WI38 (cell line): ENCODE results near the gene POLR1C.
"Not testable (repeated sequence)": the region's sequence is repeated elsewhere in the genome, so short reads cannot be mapped to it uniquely, and the experiment has no call there.

Experiments used
- H3K4me3 ChIP-seq: 2 replicates; pipeline ENCODE4 v1.5.1; 2011; ENCODE audit warnings: low read depth, mild to moderate bottlenecking, control low read depth, low read length
- CTCF ChIP-seq: IDR thresholded peaks from 2 replicates; pipeline ENCODE4 v1.5.1; 2012; ENCODE audit warnings: low read depth, mild to moderate bottlenecking, control low read depth, low read length

Gene POLR1C

GRCh38 chr6:43494321-43494720 is 22.6 kb upstream of the POLR1C start:
- H3K4me3 ChIP-seq = no peak overlapping the region
- no peak for TF ChIP-seq CTCF

DNA sequence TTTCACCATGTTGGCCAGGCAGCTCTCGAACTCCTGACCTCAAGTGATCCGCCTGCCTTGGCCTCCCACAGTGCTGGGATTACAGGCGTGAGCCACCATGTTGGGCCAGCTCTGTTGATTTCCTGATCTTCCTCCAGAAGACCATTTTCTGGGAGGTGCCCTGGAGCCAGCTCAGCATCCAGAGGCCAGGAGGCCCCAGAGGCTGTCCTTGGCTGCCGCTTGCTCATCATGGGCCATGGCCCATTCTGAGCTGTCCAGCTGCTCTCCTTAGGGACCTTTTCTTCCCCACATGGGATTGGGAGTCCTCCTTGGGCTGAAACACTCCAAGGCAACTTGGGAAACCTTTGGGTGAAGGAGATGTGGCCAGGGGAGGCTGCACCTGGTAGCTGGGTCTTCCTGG is 22.1 kb upstream of the POLR1C start:
- TF ChIP-seq CTCF = no peak
- no peak overlapping the region for H3K4me3 ChIP-seq

DNA sequence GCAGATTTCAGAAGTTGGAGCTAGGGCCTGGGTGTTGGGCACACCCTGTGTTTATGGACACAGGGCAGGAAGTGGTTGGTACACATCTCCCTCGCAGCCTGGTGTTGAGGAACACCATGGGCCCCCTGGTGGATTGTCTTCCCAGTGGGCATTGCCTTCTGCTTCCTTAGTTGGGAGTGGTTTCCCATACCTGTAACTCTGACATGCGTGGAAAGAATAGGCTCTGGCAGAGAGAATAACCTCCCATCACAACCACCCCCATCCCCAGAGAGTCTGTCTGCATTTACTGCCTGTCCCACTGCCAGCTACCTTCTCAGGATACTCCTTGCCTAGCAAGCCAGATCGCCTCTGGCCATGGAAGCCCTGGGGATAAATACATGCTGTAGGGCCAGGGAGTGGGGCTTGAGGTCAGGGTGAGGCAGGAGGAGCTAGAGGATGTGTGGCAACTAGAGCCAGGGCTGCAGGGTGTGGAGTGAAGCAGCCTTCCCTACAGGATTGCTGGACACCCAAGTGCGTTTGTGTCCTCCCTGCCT is 21.4 kb upstream of the POLR1C start:
- 0 out of 2 replicates have a peak, but pooled peaks have one; percentile 8 for TF ChIP-seq CTCF

DNA sequence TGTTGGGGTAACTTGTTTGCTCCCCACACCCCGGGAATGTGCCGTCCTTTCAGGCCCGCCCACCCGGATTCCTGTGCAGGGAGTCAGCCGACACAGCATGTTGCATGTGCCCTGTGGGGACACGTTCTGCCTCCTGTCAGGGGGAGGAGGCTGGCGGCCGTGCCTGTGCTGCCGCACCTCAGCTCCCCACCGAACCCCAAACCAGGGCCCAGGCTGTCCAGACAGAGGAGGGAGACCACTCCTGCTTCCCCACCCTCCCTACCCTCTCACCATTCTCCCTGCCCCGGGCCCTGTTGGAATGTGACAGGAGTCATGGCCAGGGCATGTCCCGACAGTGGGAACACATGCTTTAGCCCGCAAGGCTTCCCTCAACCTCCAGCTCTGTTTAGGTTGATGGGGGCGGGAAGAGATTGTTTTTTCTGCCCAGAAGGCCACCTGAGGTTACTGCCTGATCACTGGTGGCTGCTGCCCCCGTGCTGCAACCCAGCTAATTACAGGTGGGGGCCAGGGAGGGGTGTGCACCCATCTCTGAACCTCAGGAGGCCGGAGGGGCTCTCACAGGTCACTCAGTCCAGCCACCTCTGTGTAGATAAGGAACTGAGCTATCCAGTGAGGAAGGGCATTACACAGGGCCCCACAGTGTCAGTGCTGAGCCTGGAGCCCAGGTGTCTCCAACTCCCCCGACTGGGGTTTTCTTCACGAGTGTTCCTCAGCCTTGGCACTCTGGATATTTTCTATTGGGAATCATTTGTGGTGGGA is 20.3 kb upstream of the POLR1C start:
- H3K4me3 ChIP-seq = no peak overlapping the region; the same call in 1 of the 2 replicates
- TF ChIP-seq CTCF = peak; percentile 53

More for the DNA sequence above, 21.4 kb upstream of the POLR1C start:
- H3K4me3 ChIP-seq = no peak overlapping the region

GRCh38 chr6:43497129-43497396 is 19.8 kb upstream of the POLR1C start:
- no peak for TF ChIP-seq CTCF

GRCh38 chr6:43497689-43498088 is 19.2 kb upstream of the POLR1C start:
- TF ChIP-seq CTCF = no peak
- H3K4me3 ChIP-seq = no peak overlapping the region

More at GRCh38 chr6:43497129-43497396, 19.8 kb upstream of the POLR1C start:
- no peak overlapping the region for H3K4me3 ChIP-seq

DNA sequence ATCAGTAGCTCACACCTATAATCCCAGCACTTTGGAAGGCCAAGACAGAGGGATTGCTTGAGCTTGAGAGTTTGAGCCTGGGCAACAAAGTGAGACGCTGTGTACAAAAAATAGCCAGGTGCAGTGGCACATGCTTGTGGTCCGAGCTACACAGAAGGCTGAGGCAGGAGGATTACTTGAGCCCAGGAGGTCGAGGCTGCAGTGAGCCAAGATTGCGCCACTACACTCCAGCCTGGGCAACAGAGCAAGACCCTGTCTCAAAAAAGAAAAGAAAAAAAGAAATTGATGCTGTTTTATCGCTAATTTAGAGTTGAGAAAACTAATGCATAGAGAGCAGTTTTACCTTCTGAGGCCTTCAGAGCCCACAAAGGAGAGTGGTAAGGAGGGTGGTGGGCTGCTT is 18.6 kb upstream of the POLR1C start:
- not testable (repeated sequence) for H3K4me3 ChIP-seq
